ENCODE data around the gene GRIP2. TPM values are rescaled to one million over a fixed set of nuclear protein-coding genes. Genes with fewer than 3 reads are reported as not detected.

Gene GRIP2
- total and polyA plus RNA-seq, 9 of the 15 experiments (the other 6 are each of a cell fraction or from before 2014, with no cell fraction given): 0.01 TPM; not detected in 7

- CTCF ChIA-PET (ENCODE audit: low intra/inter-chr PET ratio): no interaction called here
- 6% methylated on average over 6 of the region's 6 CpGs for WGBS (ENCODE audit: insufficient coverage, low coverage, missing lambda C conversion rate)
- no peak overlapping the region; a peak in 1 of 4 replicates for H3K9ac ChIP-seq (ENCODE audit: insufficient read depth in 1 of 2, low read depth in 2 of 2, low read length in 2 of 2)
Measured at GRCh38 chr3:14540821-14541385, 761 bp upstream of the GRIP2 start.

More at GRCh38 chr3:14540821-14541385, 761 bp upstream of the GRIP2 start:
- no TSS peak for BruUV-seq (replicated peaks)
- H3K4me2 ChIP-seq (ENCODE audit: insufficient read depth, low read length): no peak overlapping the region
- FAIRE-seq (peak; percentile 11), ATAC-seq (no peak), DNase-seq (ENCODE audit: extremely low read depth in 1 of 4, low spot score in 3 of 4) (no peak)
- in situ Hi-C loops (cut with MboI): no loop called here
- POLR2A ChIA-PET: no interaction called here
- H3K9me3 ChIP-seq (replicated peaks; ENCODE audit: control insufficient read depth, insufficient read depth, low read depth, low read length): no peaks in the 10 kb centered on the region
- peaks cover 0 to 19% of the 10 kb centered on the region in 2 experiments; a peak in 2 of 5 replicates for H3K4me1 ChIP-seq (replicated peaks in 1 of 2; ENCODE audit: control insufficient read depth in 2 of 2, insufficient read depth in 2 of 2, low read length in 2 of 2)
- no peak overlapping the region for H3K27ac ChIP-seq (ENCODE audit: extremely low read depth, low read depth, low read length)
- H3K27me3 ChIP-seq (ENCODE audit: control insufficient read depth in 2 of 2, insufficient read depth in 2 of 2, low read length in 2 of 2): peaks cover 2 to 48% of the 10 kb centered on the region in 2 experiments; a peak in 3 of 5 replicates
- H2AFZ ChIP-seq (ENCODE audit: low read depth, low read length): no peak overlapping the region
- no peak overlapping the region for H3K4me3 ChIP-seq
- TF ChIP-seq HOMEZ (CRISPR knock-in tag; IDR thresholded peaks at IDR 0.05) (no peak), ZNF232 (CRISPR knock-in tag; IDR thresholded peaks at IDR 0.05) (no peak), FUS (optimal IDR thresholded peaks at IDR 0.05; ENCODE audit: low read depth, low read length) (no peak), FOXK2 (conservative IDR thresholded peaks at IDR 0.05 in 1 of 2, IDR thresholded peaks at IDR 0.05 in 1 of 2; ENCODE audit: low read depth in 2 of 2) (no peak), CBX5 (IDR thresholded peaks at IDR 0.05; ENCODE audit: borderline replicate concordance, low read depth) (no peak), ZNF121 (CRISPR knock-in tag; conservative IDR thresholded peaks at IDR 0.05) (no peak), XRCC5 (IDR thresholded peaks at IDR 0.05; ENCODE audit: low read depth, low read length) (no peak), GATAD2B (IDR thresholded peaks at IDR 0.05; ENCODE audit: borderline replicate concordance) (no peak), NCOA2 (IDR thresholded peaks at IDR 0.05; ENCODE audit: partially characterized antibody in 2 of 2) (no peak), ZNF175 (CRISPR knock-in tag; IDR thresholded peaks at IDR 0.05; ENCODE audit: low read depth) (no peak), FOSL1 (tag; conservative IDR thresholded peaks at IDR 0.05) (no peak), GATAD2A (IDR thresholded peaks at IDR 0.05) (no peak)
- TF ChIP-seq, protein P1, sequence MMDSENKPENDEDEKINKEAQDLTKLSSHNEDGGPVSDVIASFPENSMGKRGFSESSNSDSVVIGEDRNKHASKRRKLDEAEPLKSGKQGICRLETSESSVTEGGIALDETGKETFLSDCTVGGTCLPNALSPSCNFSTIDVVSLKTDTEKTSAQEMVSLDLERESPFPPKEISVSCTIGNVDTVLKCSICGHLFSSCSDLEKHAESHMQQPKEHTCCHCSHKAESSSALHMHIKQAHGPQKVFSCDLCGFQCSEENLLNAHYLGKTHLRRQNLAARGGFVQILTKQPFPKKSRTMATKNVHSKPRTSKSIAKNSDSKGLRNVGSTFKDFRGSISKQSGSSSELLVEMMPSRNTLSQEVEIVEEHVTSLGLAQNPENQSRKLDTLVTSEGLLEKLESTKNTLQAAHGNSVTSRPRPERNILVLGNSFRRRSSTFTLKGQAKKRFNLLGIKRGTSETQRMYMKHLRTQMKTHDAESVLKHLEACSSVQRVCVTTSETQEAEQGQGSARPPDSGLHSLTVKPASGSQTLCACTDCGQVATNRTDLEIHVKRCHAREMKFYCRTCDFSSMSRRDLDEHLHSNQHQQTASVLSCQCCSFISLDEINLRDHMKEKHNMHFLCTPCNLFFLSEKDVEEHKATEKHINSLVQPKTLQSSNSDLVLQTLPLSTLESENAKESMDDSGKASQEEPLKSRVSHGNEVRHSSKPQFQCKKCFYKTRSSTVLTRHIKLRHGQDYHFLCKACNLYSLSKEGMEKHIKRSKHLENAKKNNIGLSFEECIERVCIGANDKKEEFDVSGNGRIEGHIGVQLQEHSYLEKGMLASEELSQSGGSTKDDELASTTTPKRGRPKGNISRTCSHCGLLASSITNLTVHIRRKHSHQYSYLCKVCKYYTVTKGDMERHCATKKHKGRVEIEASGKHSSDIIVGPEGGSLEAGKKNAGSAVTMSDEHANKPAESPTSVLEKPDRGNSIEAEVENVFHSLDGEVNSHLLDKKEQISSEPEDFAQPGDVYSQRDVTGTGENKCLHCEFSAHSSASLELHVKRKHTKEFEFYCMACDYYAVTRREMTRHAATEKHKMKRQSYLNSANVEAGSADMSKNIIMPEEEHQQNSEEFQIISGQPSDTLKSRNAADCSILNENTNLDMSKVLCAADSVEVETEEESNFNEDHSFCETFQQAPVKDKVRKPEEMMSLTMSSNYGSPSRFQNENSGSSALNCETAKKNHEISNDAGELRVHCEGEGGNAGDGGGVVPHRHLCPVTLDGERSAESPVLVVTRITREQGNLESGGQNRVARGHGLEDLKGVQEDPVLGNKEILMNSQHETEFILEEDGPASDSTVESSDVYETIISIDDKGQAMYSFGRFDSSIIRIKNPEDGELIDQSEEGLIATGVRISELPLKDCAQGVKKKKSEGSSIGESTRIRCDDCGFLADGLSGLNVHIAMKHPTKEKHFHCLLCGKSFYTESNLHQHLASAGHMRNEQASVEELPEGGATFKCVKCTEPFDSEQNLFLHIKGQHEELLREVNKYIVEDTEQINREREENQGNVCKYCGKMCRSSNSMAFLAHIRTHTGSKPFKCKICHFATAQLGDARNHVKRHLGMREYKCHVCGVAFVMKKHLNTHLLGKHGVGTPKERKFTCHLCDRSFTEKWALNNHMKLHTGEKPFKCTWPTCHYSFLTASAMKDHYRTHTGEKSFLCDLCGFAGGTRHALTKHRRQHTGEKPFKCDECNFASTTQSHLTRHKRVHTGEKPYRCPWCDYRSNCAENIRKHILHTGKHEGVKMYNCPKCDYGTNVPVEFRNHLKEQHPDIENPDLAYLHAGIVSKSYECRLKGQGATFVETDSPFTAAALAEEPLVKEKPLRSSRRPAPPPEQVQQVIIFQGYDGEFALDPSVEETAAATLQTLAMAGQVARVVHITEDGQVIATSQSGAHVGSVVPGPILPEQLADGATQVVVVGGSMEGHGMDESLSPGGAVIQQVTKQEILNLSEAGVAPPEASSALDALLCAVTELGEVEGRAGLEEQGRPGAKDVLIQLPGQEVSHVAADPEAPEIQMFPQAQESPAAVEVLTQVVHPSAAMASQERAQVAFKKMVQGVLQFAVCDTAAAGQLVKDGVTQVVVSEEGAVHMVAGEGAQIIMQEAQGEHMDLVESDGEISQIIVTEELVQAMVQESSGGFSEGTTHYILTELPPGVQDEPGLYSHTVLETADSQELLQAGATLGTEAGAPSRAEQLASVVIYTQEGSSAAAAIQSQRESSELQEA (IDR thresholded peaks at IDR 0.05; ENCODE audit: low read depth): no peak
- no peaks in the 10 kb centered on the region for H3K79me2 ChIP-seq (ENCODE audit: control insufficient read depth, insufficient read depth, low read length)
- intact Hi-C loops (cut with micrococcal nuclease): no loop called here
- H3K36me3 ChIP-seq (ENCODE audit: control insufficient read depth, insufficient read depth, low read length): no peaks in the 10 kb centered on the region
- H4K20me1 ChIP-seq (replicated peaks; ENCODE audit: control insufficient read depth, insufficient read depth, low read length): no peaks in the 10 kb centered on the region
- H3K9me1 ChIP-seq (ENCODE audit: control insufficient read depth, insufficient read depth, low read length): no peaks in the 10 kb centered on the region

Data from K562 (cell line).